ENCODE results near the gene GAS2.

Gene GAS2

GRCh38 chr11:22671751-22672150 is 5.3 kb downstream of the GAS2 start:
- DNase-seq (ENCODE audit: low read depth in 1 of 2, low spot score in 1 of 2) = no peak

- no peak for DNase-seq (ENCODE audit: low read depth in 1 of 2, low spot score in 1 of 2)
These were observed 8.3 kb downstream of the GAS2 start for GRCh38 chr11:22674470-22675439.

DNA sequence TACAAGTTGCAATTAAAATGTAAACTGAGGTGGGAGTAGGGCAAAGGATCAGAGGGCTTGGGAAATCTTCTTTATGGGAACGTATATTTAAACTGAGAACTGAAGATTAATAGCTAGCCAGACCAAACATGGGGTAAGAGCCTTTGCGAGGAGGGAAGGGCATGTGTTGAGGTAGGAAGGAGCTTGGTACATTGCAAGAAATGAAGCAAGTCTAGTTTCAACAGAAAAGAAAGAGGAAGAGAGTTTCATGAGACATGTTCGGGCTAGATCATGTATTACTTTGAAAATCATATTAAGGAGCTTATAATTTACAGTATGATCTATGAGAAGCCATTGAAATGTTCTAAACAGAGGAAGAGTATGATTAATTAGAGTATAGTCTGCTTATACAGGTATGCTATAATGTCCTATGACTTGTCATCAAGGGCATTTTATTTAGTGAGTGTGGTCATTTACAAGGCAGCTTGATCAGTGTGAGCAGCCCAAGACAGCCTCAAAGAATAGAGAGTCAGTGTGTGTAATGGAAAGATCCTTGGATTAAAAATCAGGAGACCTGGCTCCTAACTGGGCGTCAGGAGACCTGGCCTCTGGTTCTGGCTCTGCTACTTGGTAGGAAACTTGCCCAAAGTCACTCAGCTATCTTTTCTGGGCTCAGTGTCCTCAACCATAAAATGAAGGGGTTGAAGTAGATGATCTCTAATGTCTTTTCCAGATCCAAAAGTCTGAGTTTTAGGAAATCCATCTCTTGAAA is 10.9 kb downstream of the GAS2 start:
- no peak for DNase-seq (ENCODE audit: low read depth in 1 of 2, low spot score in 1 of 2)

GRCh38 chr11:22680628-22681027 is 14.2 kb downstream of the GAS2 start:
- DNase-seq (ENCODE audit: low read depth in 1 of 2, low spot score in 1 of 2) = no peak

- DNase-seq (ENCODE audit: low read depth in 1 of 2, low spot score in 1 of 2) = no peak
These were observed 14.9 kb downstream of the GAS2 start for GRCh38 chr11:22681281-22681812.

DNA sequence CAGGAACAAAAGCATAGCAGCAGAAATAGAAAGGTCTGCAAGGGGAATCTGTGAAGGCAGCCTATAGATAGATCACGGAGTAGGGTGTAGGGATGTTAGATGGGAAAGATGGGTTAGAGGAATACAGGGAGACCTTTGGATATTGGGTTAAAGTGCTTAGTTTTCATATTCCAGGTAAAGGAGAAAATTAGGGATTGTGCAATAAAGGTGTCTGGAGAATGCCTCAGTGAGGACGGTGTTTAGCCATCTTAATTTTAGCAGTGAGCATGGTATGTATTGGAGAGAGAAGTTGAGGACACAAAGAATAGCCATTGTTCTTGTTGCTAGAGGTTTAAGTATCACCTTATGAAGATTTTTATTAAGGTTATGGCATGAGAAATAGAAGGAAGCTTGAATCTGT is 17.7 kb downstream of the GAS2 start:
- DNase-seq (ENCODE audit: low read depth in 1 of 2, low spot score in 1 of 2) = no peak

- no peak for DNase-seq (ENCODE audit: low read depth in 1 of 2, low spot score in 1 of 2)
These were observed 18.7 kb downstream of the GAS2 start for GRCh38 chr11:22685111-22685510.

DNA sequence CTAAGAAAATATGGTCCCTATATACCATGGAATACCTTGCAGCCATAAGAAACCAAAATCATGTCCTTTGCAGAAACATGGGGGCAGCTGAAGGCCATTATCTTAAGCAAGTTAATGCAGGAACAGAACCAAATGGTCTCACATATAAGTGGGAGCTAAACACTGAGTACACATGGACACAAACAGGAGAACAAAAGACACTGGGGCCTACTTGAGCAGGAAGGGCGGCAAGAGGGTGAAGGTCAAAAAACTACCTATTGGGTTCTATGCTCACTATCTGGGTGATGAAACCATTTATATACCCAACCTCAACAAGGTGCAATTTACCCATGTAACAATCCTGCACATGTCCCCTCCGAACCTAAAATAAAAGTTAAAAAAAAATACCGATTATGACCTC is 22.5 kb downstream of the GAS2 start:
- DNase-seq (ENCODE audit: low read depth in 1 of 2, low spot score in 1 of 2) = no peak

DNA sequence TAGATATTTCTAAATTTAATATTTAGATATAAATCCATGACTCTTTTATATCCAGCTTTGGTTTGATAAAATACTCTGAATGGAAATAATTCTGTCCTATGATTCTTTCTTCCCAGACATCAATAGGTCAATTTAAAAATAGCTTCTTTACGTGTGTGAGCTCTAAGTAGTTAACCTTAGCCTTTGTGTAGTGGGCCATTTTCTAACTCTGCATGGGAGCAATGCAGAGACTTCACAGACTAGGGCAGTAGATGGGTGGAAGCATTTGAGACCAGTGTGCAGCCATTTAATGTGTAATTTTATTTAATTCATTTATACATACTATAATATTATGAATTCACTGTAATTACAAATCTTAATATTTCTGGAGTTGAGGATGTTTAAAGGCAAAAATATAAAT is 23.8 kb downstream of the GAS2 start:
- no peak for DNase-seq (ENCODE audit: low read depth in 1 of 2, low spot score in 1 of 2)

- DNase-seq (ENCODE audit: low read depth in 1 of 2, low spot score in 1 of 2) = no peak
These were observed 24.5 kb downstream of the GAS2 start for GRCh38 chr11:22690871-22691270.

DNA sequence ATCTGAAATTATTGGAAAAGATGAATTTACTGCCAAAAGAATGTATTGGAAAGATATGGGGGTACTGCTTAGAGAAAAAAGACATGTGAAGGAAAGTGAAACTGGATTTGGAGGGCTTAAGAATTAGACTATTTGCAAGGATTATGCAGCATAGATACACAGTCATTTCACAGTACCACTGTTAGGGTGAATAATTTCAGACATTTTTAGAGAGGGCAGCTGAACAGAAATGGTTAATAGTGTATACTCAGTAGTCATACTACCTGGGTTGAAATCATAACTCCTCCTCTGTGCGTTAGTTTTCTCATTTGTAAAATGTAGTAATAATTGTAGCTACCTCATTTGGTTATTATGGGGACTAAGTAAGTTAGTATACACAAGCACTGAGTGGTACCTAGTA is 33.0 kb downstream of the GAS2 start:
- DNase-seq (ENCODE audit: low read depth in 1 of 2, low spot score in 1 of 2) = no peak

DNA sequence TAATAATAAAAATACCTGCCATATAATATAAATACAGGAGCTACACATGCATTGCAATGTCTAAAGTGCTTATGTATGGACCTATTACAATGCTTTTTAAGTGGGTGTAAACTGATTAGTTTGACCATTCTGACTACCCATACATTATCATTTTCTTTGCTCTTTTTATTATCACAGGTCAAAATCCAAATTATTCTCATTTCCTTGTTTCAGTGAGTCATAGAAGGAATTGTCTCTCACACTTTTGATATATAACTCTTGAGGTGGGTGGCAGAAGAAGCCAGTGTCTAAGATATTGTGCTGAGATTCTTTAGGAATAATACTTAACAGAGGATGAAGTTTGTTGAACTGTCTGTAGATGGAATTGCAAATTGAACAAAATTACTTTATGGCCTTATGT is 35.6 kb downstream of the GAS2 start:
- no peak for DNase-seq (ENCODE audit: low read depth in 1 of 2, low spot score in 1 of 2)

- DNase-seq (ENCODE audit: low read depth in 1 of 2, low spot score in 1 of 2) = peak in 1 of 2 donors; percentile 16
These were observed 36.6 kb downstream of the GAS2 start for GRCh38 chr11:22703040-22703439.

DNA sequence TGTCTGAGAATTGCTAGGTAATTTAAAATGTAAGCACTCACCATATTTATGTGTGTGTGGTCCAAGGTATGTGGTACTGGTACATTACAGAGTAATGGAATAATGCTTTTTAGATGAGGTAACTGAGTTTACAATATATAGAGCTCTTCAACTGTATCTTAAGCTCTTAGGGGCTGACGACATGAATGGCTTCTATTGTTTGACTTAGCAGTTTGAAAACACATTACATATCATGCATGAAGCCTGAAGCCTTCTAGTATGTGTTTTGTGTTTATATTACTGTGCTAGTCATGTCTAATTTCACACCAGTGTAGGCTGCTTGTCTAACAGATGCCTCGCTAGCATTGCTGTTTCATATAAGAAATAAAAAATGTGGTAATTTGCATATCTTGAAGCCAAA is 37.2 kb downstream of the GAS2 start:
- no peak for DNase-seq (ENCODE audit: low read depth in 1 of 2, low spot score in 1 of 2)

GRCh38 chr11:22707119-22707899 is 40.9 kb downstream of the GAS2 start:
- no peak for DNase-seq (ENCODE audit: low read depth in 1 of 2, low spot score in 1 of 2)

DNA sequence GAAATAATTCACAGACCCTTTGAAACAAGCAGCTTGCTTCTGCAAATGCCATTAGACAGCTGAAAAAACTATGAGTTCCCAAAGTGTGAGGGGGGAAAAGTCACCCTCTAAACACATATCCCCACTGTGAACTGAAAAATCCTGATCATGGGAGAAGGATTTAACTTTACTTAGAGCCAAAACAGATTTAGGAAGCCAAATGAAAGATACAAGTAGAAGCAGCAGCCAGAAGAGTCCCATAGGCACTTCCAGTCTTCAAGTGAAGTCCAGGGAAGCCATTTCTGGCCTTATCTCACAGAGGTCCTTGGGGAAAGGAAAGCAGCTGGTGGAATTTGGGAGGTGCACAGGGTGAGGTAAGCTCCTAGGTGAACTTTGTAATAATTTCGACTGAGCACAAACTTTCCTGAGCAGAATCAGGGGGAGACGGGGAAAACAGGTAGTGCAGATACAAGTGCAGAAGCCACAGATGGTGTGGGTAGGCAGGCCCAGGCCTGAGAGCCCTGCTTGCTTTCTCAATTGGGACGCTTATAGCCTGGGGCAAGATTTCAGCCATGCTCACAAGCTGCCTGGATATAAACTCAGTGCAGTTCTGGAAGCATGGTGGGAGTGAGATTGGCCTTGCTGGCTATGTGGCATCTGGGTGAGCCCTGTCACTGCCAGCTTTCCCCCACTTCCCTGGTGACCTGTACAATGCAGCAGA is 44.8 kb downstream of the GAS2 start:
- DNase-seq (ENCODE audit: low read depth in 1 of 2, low spot score in 1 of 2) = no peak

DNA sequence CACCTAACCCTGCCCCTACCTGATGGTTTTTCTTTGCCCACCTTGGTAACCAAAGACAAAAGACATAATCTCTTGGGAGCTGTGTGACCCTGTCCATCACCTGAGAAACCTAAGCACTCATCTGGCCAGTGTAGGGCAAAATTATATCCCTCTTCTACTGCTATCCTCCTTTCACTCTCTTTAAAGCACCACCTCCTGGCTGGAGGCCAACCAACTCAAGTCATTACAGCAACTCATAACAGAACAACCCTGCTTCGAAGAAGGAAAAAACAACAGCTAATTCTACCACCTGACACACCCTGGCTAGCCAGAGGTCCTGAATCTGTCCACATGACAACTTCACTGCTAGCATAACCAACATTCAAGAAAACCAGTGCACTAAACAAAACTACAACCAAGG is 45.5 kb downstream of the GAS2 start:
- no peak for DNase-seq (ENCODE audit: low read depth in 1 of 2, low spot score in 1 of 2)

- DNase-seq (ENCODE audit: low read depth in 1 of 2, low spot score in 1 of 2) = no peak
These were observed 46.9 kb downstream of the GAS2 start for GRCh38 chr11:22713336-22713735.

DNA sequence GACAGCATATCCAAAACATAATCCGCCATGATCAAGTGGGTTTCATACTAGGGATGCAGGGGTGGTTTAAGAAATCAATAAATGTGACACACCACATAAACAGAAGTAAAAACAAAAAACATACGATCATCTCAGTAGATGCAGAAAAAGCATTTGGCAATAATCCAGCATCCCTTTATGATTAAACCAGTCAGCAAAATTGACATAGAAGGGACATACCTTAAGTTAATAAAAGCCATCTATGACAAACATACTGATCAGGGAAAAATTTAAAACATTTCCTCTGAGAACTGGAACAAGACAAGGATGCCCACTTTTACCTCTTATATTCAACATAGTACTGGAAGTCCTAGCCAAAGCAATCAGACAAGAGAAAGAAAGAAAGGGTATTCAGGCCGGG is 49.6 kb downstream of the GAS2 start:
- no peak for DNase-seq (ENCODE audit: low read depth in 1 of 2, low spot score in 1 of 2)

DNA sequence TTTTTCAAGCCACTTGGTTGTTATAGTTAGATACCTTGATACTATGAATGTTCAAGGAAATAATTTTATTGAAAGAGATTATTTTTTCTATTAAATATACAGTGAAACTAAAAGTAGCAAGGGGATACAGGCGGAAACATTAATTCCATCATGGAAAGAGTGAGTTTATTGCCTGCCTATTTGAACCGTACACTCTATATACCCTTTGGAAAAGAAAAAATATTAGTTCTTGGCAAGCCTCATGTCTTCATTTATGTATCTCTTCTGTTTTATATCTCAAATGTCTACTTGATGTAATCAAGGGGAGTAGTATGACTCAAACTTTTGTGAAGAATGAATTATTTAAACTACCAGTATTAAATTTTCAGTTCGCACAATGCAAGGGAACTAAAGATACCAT is 54.0 kb downstream of the GAS2 start:
- no peak for DNase-seq (ENCODE audit: low read depth in 1 of 2, low spot score in 1 of 2)

GRCh38 chr11:22723274-22723673 is 56.9 kb downstream of the GAS2 start:
- no peak for DNase-seq (ENCODE audit: low read depth in 1 of 2, low spot score in 1 of 2)

Measured in activated CD4-positive, alpha-beta T cell treated with anti-CD3 and anti-CD28 coated beads, Interleukin-2, amount 50 U/mL, for 24 hours (primary cell).